ENCODE measurements around the gene CD300E. TPM values are rescaled to one million over a fixed set of nuclear protein-coding genes. Genes with fewer than 3 reads are reported as not detected.
"Not testable (repeated sequence)": the region's sequence is repeated elsewhere in the genome, so short reads cannot be mapped to it uniquely, and the experiment has no call there.

Gene CD300E
- total and polyA plus RNA-seq, 2 donors (not counting 3 experiments of a cell fraction or from before 2014, with no cell fraction given), result not detected

DNA sequence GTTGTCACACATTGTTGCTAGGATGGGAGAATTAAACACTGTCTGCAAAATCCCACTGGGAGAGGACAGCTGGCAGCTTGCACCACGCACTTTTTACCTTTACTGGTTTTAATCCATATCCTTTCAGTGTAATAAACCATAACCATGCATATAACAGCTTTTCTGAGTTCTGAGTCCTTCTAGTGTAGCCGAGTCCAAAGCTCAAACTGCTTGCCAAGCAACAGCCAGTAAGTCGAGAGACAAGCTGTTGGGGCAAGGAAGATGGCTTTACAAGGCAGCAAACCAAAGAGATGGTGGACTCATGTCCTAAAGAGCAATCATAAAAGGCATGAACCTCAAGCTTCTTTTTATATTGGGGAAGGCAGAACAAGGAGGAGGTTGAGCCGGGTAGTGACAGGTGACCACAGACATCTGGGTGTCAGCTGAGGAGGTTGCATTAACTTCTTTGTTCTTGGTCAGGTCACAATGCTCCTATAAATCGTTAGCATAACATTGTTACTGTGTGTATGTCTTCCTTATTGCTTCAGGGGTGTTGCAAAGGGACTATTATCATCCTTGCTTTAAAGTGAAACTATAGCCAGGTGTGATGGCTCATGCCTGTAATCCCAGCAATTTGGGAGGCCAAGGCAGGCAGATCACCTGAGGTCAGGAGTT, 48.9 kb downstream of the CD300E start:
- Histone ChIP-seq H3K4me3 (replicated peaks in 1 of 3; ENCODE audit: insufficient read depth in 1 of 3, low read depth in 1 of 3, low read length in 3 of 3) (no peak overlapping the region), H3K79me2 (ENCODE audit: control insufficient read depth, insufficient read depth, low read length) (no peaks in the 10 kb centered on the region), H3K27me3 (ENCODE audit: control insufficient read depth in 2 of 2, insufficient read depth in 2 of 2, low read length in 2 of 2) (no peaks in the 10 kb centered on the region), H3K36me3 (ENCODE audit: control insufficient read depth in 2 of 2, extremely low read depth in 1 of 2, insufficient read depth in 2 of 2, low read length in 2 of 2) (no peaks in the 10 kb centered on the region), H2AFZ (ENCODE audit: low read depth, low read length) (no peak overlapping the region), H3K9me3 (replicated peaks; ENCODE audit: control insufficient read depth, insufficient read depth, low read length) (no peaks in the 10 kb centered on the region), H3K4me1 (ENCODE audit: control insufficient read depth, extremely low read depth, insufficient read depth, low read length) (no peaks in the 10 kb centered on the region), H3K27ac (ENCODE audit: insufficient read depth, low read depth, low read length) (no peak overlapping the region), H4K20me1 (replicated peaks; ENCODE audit: control insufficient read depth, extremely low read depth, insufficient read depth, low read length) (no peaks in the 10 kb centered on the region), H3K9ac (replicated peaks; ENCODE audit: extremely low read depth, insufficient read depth, low read length) (no peak overlapping the region), H3K4me2 (ENCODE audit: insufficient read depth, low read length) (no peak overlapping the region), H3K9me1 (replicated peaks; ENCODE audit: control insufficient read depth, extremely low read depth, insufficient read depth, low read length) (no peaks in the 10 kb centered on the region)
- dilution Hi-C loops (cut with MboI; ENCODE audit: extremely low pct_ligation_motif_present, low sequenced_read_pairs) (no loop called here), intact Hi-C loops (cut with micrococcal nuclease) (no loop called here)
- FAIRE-seq, result no peak
- no TSS peak for BruUV-seq (replicated peaks)
- POLR2A ChIA-PET, result no interaction called here
- no peak for DNase-seq (ENCODE audit: low read depth, low spot score)
- no peak for TF ChIP-seq MYC (IDR thresholded peaks at IDR 0.05; ENCODE audit: low read depth, low read length)
- no peak for TF ChIP-seq EZH2 (IDR thresholded peaks at IDR 0.05; ENCODE audit: borderline replicate concordance, low read depth, low read length, severe bottlenecking)
- TF ChIP-seq, protein P1, sequence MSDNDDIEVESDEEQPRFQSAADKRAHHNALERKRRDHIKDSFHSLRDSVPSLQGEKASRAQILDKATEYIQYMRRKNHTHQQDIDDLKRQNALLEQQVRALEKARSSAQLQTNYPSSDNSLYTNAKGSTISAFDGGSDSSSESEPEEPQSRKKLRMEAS (IDR thresholded peaks at IDR 0.05; ENCODE audit: insufficient read depth, insufficient read length), result no peak
- no peak for TF ChIP-seq JUN (IDR thresholded peaks at IDR 0.05; ENCODE audit: borderline replicate concordance, insufficient read depth, insufficient read length, low read depth)
- TF ChIP-seq CTCF (IDR thresholded peaks at IDR 0.05; ENCODE audit: extremely low read depth in 1 of 2, insufficient read depth in 1 of 2, low read depth in 1 of 2, low read length in 2 of 2), result no peak
- no peak for TF ChIP-seq POLR2AphosphoS5 (IDR thresholded peaks at IDR 0.05; ENCODE audit: insufficient read depth, low read depth, low read length)
- CTCF ChIA-PET, result no interaction called here

GRCh38 chr17:74573635-74574034, 49.9 kb downstream of the CD300E start:
- H3K4me2 ChIP-seq (ENCODE audit: insufficient read depth, low read length); POLR2A ChIA-PET; BruUV-seq (replicated peaks); H3K9me3 ChIP-seq (replicated peaks; ENCODE audit: control insufficient read depth, insufficient read depth, low read length); DNase-seq (ENCODE audit: low read depth, low spot score); H4K20me1 ChIP-seq (replicated peaks; ENCODE audit: control insufficient read depth, extremely low read depth, insufficient read depth, low read length); H3K79me2 ChIP-seq (ENCODE audit: control insufficient read depth, insufficient read depth, low read length); H3K4me3 ChIP-seq (replicated peaks in 1 of 3; ENCODE audit: insufficient read depth in 1 of 3, low read depth in 1 of 3, low read length in 3 of 3); H3K36me3 ChIP-seq (ENCODE audit: control insufficient read depth in 2 of 2, extremely low read depth in 1 of 2, insufficient read depth in 2 of 2, low read length in 2 of 2); intact Hi-C loops (cut with micrococcal nuclease); H3K9ac ChIP-seq (replicated peaks; ENCODE audit: extremely low read depth, insufficient read depth, low read length); H3K27ac ChIP-seq (ENCODE audit: insufficient read depth, low read depth, low read length); H3K27me3 ChIP-seq (ENCODE audit: control insufficient read depth in 2 of 2, insufficient read depth in 2 of 2, low read length in 2 of 2); CTCF ChIA-PET; dilution Hi-C loops (cut with MboI; ENCODE audit: extremely low pct_ligation_motif_present, low sequenced_read_pairs); H2AFZ ChIP-seq (ENCODE audit: low read depth, low read length); FAIRE-seq; H3K9me1 ChIP-seq (replicated peaks; ENCODE audit: control insufficient read depth, extremely low read depth, insufficient read depth, low read length); H3K4me1 ChIP-seq (ENCODE audit: control insufficient read depth, extremely low read depth, insufficient read depth, low read length): not testable (repeated sequence)

Data from endothelial cell of umbilical vein (primary cell).